Glutamatergic neuron (in vitro differentiated cells): ENCODE data around the gene USP24. TPM values are rescaled to one million over a fixed set of nuclear protein-coding genes. Genes with fewer than 3 reads are reported as not detected.

Experiments
- DNase-seq: peaks from one replicate; pipeline ENCODE4 v3.0.0; 2022
- H3K27ac Mint-ChIP-seq: one replicate; pipeline ENCODE4 v1.8.0; 2020; ENCODE audit warnings: mild to moderate bottlenecking, mixed read lengths, inconsistent platforms; ENCODE audit not compliant: unreplicated experiment
- H3K27me3 Mint-ChIP-seq: one replicate; pipeline ENCODE4 v1.8.0; 2020; ENCODE audit warnings: mild to moderate bottlenecking, moderate library complexity, mixed read lengths, inconsistent platforms; ENCODE audit not compliant: unreplicated experiment
- H3K36me3 Mint-ChIP-seq: one replicate; pipeline ENCODE4 v1.8.0; 2020; ENCODE audit warnings: mild to moderate bottlenecking, mixed read lengths, inconsistent platforms; ENCODE audit not compliant: unreplicated experiment
- H3K4me1 Mint-ChIP-seq: one replicate; pipeline ENCODE4 v1.8.0; 2020; ENCODE audit warnings: mild to moderate bottlenecking, low read depth, mixed read lengths, inconsistent platforms; ENCODE audit not compliant: unreplicated experiment
- H3K4me3 Mint-ChIP-seq: one replicate; pipeline ENCODE4 v1.8.0; 2020; ENCODE audit warnings: mild to moderate bottlenecking, mixed read lengths, inconsistent platforms; ENCODE audit not compliant: unreplicated experiment
- H3K9me3 Mint-ChIP-seq: one replicate; pipeline ENCODE4 v1.8.0; 2020; ENCODE audit warnings: mild to moderate bottlenecking, moderate library complexity, mixed read lengths, inconsistent platforms; ENCODE audit not compliant: unreplicated experiment
- CTCF ChIP-seq: fragments of 200-600 bp; sonication (generic); IDR thresholded peaks from one replicate; pipeline ENCODE4 v1.5.0; 2021; ENCODE audit not compliant: partially characterized antibody, unreplicated experiment
- total RNA-seq: library from RNA; stranded (reverse); fragmentation: NEBNext Ultra II Directional; extraction: Animal tissue kit (Norgen Biotek cat#: 25700); gene quantifications from one replicate; pipeline ENCODE4 v1.2.1, GENCODE V29; 2021; ENCODE audit not compliant: unreplicated experiment

USP24 gene
- total RNA-seq, 1 donor from 2014 or later = 54.6 TPM

- Mint-ChIP-seq H3K9me3 (peaks cover 7% of the 10 kb centered on the region), H3K27me3 (peaks cover 9% of the 10 kb centered on the region), H3K4me3 (no peak overlapping the region), H3K4me1 (peaks cover 15% of the 10 kb centered on the region), H3K27ac (no peak overlapping the region), H3K36me3 (peaks cover 5% of the 10 kb centered on the region)
- no peak for TF ChIP-seq CTCF
- DNase-seq = no peak
These were observed 2.2 kb upstream of the USP24 start for GRCh38 chr1:55217226-55217986.

- Mint-ChIP-seq H3K27me3 (peaks cover 9% of the 10 kb centered on the region), H3K4me3 (peak overlapping the region; percentile 98), H3K9me3 (peaks cover 7% of the 10 kb centered on the region), H3K4me1 (peaks cover 25% of the 10 kb centered on the region), H3K27ac (peak overlapping the region; percentile 98), H3K36me3 (peaks cover 5% of the 10 kb centered on the region)
- no peak for DNase-seq
- TF ChIP-seq CTCF = no peak
These were observed 932 bp upstream of the USP24 start for GRCh38 chr1:55216096-55216495.

GRCh38 chr1:55214934-55215193 is 300 bp downstream of the USP24 start:
- Mint-ChIP-seq H3K27me3 (peaks cover 9% of the 10 kb centered on the region), H3K9me3 (peaks cover 9% of the 10 kb centered on the region), H3K36me3 (peaks cover 5% of the 10 kb centered on the region), H3K4me3 (peak overlapping the region; percentile 35), H3K4me1 (peaks cover 29% of the 10 kb centered on the region), H3K27ac (no peak overlapping the region)
- peak; percentile 65 for DNase-seq
- TF ChIP-seq CTCF = no peak

- DNase-seq = peak; percentile 61
- H3K4me3 Mint-ChIP-seq = peak overlapping the region; percentile 93
- H3K27me3 Mint-ChIP-seq = peaks cover 9% of the 10 kb centered on the region
- H3K4me1 Mint-ChIP-seq = peaks cover 29% of the 10 kb centered on the region
- H3K27ac Mint-ChIP-seq = peak overlapping the region; percentile 91
- TF ChIP-seq CTCF = no peak
- H3K36me3 Mint-ChIP-seq = peaks cover 5% of the 10 kb centered on the region
- peaks cover 9% of the 10 kb centered on the region for H3K9me3 Mint-ChIP-seq
These were observed 791 bp downstream of the USP24 start for GRCh38 chr1:55214212-55214933.

GRCh38 chr1:55213885-55214211 is 1.3 kb downstream of the USP24 start:
- H3K27ac Mint-ChIP-seq = peak overlapping the region; percentile 91
- no peak for TF ChIP-seq CTCF
- peak overlapping the region; percentile 93 for H3K4me3 Mint-ChIP-seq
- H3K36me3 Mint-ChIP-seq = peaks cover 5% of the 10 kb centered on the region
- H3K9me3 Mint-ChIP-seq = peaks cover 9% of the 10 kb centered on the region
- peaks cover 29% of the 10 kb centered on the region for H3K4me1 Mint-ChIP-seq
- peak; percentile 33 for DNase-seq
- H3K27me3 Mint-ChIP-seq = peaks cover 9% of the 10 kb centered on the region
